Neural cell (in vitro differentiated cells): ENCODE results near the gene NOM1.

Experiments used
- CTCF ChIP-seq: fragments of 450-650 bp; IDR thresholded peaks from 2 replicates; pipeline ENCODE4 v1.5.1; 2014; ENCODE audit warnings: antibody characterized with exemption, mild to moderate bottlenecking, moderate library complexity; ENCODE audit not compliant: poor library complexity, severe bottlenecking
- EP300 ChIP-seq: fragments of 450-650 bp; conservative IDR thresholded peaks from 2 replicates; pipeline ENCODE4 v1.6.1; 2014; ENCODE audit warnings: antibody characterized with exemption, mild to moderate bottlenecking, moderate library complexity; ENCODE audit not compliant: poor library complexity, severe bottlenecking
- EZH2 ChIP-seq: fragments of 200-600, 300-800 bp; shearing (Covaris generic), sonication (generic); IDR thresholded peaks from 2 replicates; pipeline ENCODE4 v1.6.1; 2014; ENCODE audit warnings: antibody characterized with exemption, low read length, borderline replicate concordance, mild to moderate bottlenecking; ENCODE audit not compliant: insufficient read depth, poor library complexity, severe bottlenecking
- MXI1 ChIP-seq: fragments of 450-650 bp; conservative IDR thresholded peaks from 2 replicates; pipeline ENCODE4 v1.6.1; 2014; ENCODE audit warnings: antibody characterized with exemption, mild to moderate bottlenecking; ENCODE audit not compliant: poor library complexity, severe bottlenecking
- POLR2AphosphoS5 ChIP-seq: IDR thresholded peaks from 2 replicates; pipeline ENCODE4 v1.6.1; 2012
- RAD21 ChIP-seq: fragments of 450-650 bp; conservative IDR thresholded peaks from 2 replicates; pipeline ENCODE4 v1.6.1; 2014; ENCODE audit warnings: antibody characterized with exemption, mild to moderate bottlenecking, moderate library complexity
- REST ChIP-seq: IDR thresholded peaks from 2 replicates; pipeline ENCODE4 v1.6.1; 2012; ENCODE audit warnings: borderline replicate concordance
- SMC3 ChIP-seq: fragments of 450-650 bp; conservative IDR thresholded peaks from 2 replicates; pipeline ENCODE4 v1.6.1; 2014; ENCODE audit warnings: antibody characterized with exemption, mild to moderate bottlenecking, moderate library complexity; ENCODE audit not compliant: poor library complexity
- TAF1 ChIP-seq: IDR thresholded peaks from 2 replicates; pipeline ENCODE4 v1.6.1; 2012; ENCODE audit warnings: low read depth

- no peak for TF ChIP-seq CTCF
- TF ChIP-seq TAF1: no peak
- no peak for TF ChIP-seq EZH2
- no peak for TF ChIP-seq EP300
- no peak for TF ChIP-seq RAD21
- TF ChIP-seq REST: no peak
- TF ChIP-seq POLR2AphosphoS5: no peak
- no peak for TF ChIP-seq SMC3
- TF ChIP-seq MXI1: no peak
Observed at GRCh38 chr7:156943091-156944041, 6.1 kb upstream of the NOM1 start.
